Ishikawa (cell line): ENCODE data around the gene TEAD1.

Source experiments
- CEBPB ChIP-seq: IDR thresholded peaks from 2 replicates; pipeline ENCODE4 v1.6.1; 2012
- CREB1 ChIP-seq: IDR thresholded peaks from 2 replicates; pipeline ENCODE4 v1.6.1; 2012; ENCODE audit warnings: low read depth
- EGR1 ChIP-seq: IDR thresholded peaks from 2 replicates; pipeline ENCODE4 v1.6.1; 2012
- EP300 ChIP-seq: IDR thresholded peaks from 2 replicates; pipeline ENCODE4 v1.6.1; 2012; ENCODE audit warnings: borderline replicate concordance
- FOXM1 ChIP-seq: IDR thresholded peaks from 2 replicates; pipeline ENCODE4 v1.6.1; 2012; ENCODE audit warnings: low read depth, borderline replicate concordance
- MAX ChIP-seq: IDR thresholded peaks from 2 replicates; pipeline ENCODE4 v1.6.1; 2012
- NFIC ChIP-seq: IDR thresholded peaks from 2 replicates; pipeline ENCODE4 v1.6.1; 2012
- RAD21 ChIP-seq: IDR thresholded peaks from 2 replicates; pipeline ENCODE4 v1.6.1; 2012; ENCODE audit warnings: low read depth
- REST ChIP-seq: IDR thresholded peaks from 2 replicates; pipeline ENCODE4 v1.6.1; 2012; ENCODE audit warnings: low read depth, mild to moderate bottlenecking
- TAF1 ChIP-seq: IDR thresholded peaks from 2 replicates; pipeline ENCODE4 v1.6.1; 2012; ENCODE audit warnings: low read depth, mild to moderate bottlenecking
- TCF12 ChIP-seq: IDR thresholded peaks from 2 replicates; pipeline ENCODE4 v1.6.1; 2012; ENCODE audit warnings: low read depth
- TEAD4 ChIP-seq: IDR thresholded peaks from 2 replicates; pipeline ENCODE4 v1.6.1; 2012
- YY1 ChIP-seq: IDR thresholded peaks from 2 replicates; pipeline ENCODE4 v1.6.1; 2012; ENCODE audit warnings: low read depth
- ZBTB7A ChIP-seq: IDR thresholded peaks from 2 replicates; pipeline ENCODE4 v1.6.1; 2012; ENCODE audit warnings: low read depth
- TF ChIP-seq, protein P1 (sequence below): IDR thresholded peaks from 2 replicates; pipeline ENCODE4 v1.6.1; 2012

TEAD1 gene

GRCh38 chr11:12845739-12846358 is 171.6 kb downstream of the TEAD1 start:
- TF ChIP-seq TEAD4 (no peak), REST (no peak), CREB1 (no peak), CEBPB (no peak), TCF12 (no peak), MAX (no peak), FOXM1 (no peak), NFIC (no peak), TAF1 (no peak), YY1 (no peak), ZBTB7A (no peak), EGR1 (no peak)
- TF ChIP-seq, protein P1, sequence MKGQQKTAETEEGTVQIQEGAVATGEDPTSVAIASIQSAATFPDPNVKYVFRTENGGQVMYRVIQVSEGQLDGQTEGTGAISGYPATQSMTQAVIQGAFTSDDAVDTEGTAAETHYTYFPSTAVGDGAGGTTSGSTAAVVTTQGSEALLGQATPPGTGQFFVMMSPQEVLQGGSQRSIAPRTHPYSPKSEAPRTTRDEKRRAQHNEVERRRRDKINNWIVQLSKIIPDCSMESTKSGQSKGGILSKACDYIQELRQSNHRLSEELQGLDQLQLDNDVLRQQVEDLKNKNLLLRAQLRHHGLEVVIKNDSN = no peak

GRCh38 chr11:12846786-12847615 is 172.8 kb downstream of the TEAD1 start:
- TF ChIP-seq CEBPB (no peak), YY1 (no peak), TAF1 (no peak), EGR1 (no peak), CREB1 (no peak), RAD21 (no peak)

GRCh38 chr11:12848413-12848812 is 174.2 kb downstream of the TEAD1 start:
- TF ChIP-seq RAD21 (no peak), TAF1 (no peak), ZBTB7A (no peak), TCF12 (no peak), EGR1 (no peak), YY1 (no peak), REST (no peak), CREB1 (no peak), FOXM1 (no peak), MAX (no peak), CEBPB (no peak), EP300 (no peak), TEAD4 (no peak)

GRCh38 chr11:12853325-12853651 is 179.1 kb downstream of the TEAD1 start:
- no peak for TF ChIP-seq YY1
- TF ChIP-seq MAX = no peak
- no peak for TF ChIP-seq TEAD4
- TF ChIP-seq NFIC = no peak
- no peak for TF ChIP-seq CREB1
- no peak for TF ChIP-seq RAD21
- no peak for TF ChIP-seq REST
